HG03108 (cell line): ENCODE measurements around the gene SEMA5B.

Experiments
- ATAC-seq: cut with Tn5 transposase; IDR thresholded peaks from one replicate; pipeline ENCODE4 v1.9.1; 2021; ENCODE audit warnings: moderate library complexity; ENCODE audit not compliant: unreplicated experiment

The SEMA5B gene

GRCh38 chr3:123060054-123060453 lies 32.5 kb upstream of the SEMA5B start:
- ATAC-seq = no peak

DNA sequence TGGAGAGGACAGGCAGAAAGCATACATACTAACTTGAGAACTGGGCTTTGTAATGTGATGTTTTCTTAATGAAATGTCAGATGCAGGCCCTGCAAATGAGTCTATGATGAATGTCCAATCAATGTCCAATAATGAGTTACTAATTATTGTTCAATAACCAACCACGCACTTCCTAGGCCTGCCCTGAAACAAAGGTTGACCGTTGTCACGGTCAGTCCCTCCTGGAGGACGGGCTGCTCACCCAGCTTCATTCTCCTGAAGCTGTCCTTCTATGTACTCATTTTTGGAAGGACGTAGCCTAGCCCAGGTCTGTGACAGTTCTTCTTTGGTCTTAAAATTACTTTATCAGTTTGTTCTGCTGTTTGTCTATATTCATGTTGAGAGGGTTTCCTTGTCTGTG lies 30.9 kb upstream of the SEMA5B start:
- no peak for ATAC-seq

- no peak for ATAC-seq
These were observed 27.8 kb upstream of the SEMA5B start for GRCh38 chr3:123055352-123055751.

- no peak for ATAC-seq
These were observed 27.4 kb upstream of the SEMA5B start for GRCh38 chr3:123054931-123055330.

GRCh38 chr3:123054109-123054778 lies 26.7 kb upstream of the SEMA5B start:
- ATAC-seq = no peak

DNA sequence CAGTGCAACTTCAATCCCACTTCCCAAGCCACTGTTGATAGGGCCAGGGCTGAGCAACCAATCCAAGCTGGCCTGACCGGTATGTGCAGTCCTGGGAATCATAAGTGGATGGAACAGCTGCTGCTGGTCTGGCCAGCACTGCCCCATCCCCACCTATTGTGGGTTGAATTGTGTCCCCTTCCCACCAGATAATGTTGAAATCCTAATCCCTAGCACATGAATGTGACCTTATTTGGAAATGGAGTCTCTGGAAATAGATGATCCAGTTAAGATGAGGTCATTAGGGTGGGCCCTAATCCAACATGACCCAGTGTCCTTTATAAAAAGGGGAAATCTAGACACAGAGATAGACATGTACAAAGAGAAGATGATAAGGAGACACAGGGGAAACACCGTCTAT lies 25.5 kb upstream of the SEMA5B start:
- ATAC-seq = no peak

DNA sequence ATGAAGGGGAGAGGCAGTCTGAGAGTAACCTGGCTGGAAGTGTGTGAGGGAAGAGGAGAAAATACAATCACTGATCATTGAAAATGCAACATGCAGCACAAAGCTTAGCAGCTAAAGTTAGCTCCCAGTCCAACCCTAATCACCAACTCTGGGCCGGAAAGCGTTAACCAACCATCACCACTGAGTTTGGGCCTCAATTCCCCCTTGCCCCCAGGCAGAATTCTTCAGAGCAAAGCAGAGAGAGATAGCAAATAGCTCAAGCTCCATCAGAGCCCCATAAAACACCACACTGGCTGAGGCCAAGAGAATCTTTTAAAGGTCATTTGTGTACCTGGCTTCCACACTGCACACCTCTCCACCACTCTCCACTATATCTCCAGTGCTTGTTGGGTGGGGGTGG lies 23.1 kb upstream of the SEMA5B start:
- no peak for ATAC-seq

DNA sequence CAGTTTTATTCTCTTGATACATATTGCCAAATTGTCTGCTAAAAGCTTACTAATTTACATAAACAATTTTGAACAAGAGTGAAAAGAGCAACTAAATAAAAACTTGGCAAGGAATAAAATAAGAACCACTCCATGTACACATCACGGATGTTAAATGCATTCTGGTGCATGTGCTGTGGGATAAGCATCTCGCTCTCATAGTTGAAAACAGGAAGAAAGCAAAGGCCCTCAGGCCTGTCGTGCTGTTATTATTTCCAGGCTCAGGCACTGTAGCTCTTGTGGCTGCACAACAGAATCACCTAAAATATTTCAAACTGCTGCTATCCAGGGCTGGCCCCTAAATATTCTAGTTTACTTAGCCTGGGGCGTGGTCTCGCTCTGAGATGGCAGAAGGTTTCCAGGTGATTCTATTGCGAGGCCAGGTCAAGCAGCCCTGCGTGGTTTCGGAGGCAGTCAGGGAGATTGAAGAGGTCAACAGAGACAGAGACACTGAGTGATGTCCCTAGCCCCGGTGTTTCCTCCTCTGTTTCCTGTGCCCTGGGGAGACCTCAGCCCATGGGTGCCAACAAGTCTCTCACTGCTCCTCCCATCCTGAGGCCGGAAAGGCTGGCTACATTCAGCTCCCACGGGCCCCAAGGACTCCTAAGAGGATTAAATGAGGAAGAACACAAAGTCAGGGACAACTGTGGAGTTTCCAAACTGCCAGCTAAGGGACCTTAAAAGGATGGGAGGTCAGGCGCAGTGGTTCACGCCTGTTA lies 21.1 kb upstream of the SEMA5B start:
- no peak for ATAC-seq

DNA sequence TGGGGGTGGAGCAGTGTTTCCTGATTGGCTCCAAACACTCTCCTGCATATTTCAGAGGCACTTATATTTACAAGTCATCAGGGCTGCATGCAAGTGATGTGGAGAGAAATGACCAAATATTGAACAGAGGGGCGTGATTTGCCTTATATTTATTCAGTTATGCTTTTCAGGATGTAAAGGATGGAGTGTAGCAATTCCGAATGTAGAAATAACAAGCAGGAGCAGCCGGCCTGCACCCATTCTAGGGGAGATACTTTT lies 19.4 kb upstream of the SEMA5B start:
- ATAC-seq = no peak

GRCh38 chr3:123046262-123047061 lies 18.9 kb upstream of the SEMA5B start:
- no peak for ATAC-seq

DNA sequence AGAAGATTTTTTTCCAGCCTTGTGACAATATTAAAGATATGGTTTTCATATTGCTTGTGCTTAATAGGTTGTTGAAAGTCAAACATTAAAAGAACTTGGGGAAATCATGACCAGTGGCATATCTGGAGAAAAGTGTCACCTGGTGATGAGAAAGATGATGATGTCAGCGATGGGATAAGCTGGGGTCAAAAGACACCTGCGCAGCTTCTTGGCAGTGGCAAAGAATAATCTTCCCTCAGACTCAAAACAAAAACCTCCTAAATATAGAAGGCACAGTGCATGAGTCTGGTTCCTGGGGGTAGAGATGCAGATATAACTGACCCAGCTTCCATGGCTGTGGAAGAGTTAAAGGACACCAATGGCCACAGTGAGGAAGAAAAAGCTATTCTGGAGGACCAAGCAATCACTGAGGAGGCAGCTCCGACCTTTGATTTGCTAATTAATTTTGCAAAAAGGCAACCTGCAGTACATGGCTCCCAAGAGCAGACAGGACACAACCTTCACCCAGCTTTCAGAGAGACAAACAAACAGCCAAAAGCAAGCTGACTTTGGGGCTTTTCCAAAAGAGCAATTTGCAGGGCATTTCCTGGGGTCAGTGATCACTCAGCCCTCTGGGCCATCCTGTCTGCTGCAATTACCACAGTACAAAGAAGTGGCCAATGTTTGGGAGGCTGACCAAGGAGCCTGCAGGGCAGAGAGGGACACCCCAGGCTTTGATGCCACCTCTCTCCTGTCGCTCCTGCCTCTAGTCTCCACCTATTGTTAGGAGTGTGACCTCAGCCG lies 17.6 kb upstream of the SEMA5B start:
- ATAC-seq = no peak

DNA sequence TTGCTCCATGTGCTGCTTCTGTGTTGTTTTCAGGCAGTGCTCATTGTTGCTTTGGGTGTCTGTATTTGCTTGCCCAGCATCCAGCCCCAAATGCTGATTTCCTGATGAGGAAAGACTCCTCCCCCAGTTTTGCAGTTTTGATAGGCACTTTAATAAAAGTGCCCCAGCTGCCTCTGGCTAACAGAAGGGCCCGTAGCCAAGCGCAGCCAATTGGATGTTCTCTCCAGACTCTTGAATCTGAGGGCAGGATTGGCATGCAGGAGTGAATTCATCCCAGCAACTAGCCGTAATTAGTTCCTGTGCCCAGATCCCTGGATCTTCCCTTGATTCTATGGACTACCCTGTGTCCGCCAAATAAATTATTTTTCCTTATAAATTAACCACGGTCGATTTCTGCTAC lies 14.8 kb upstream of the SEMA5B start:
- no peak for ATAC-seq

DNA sequence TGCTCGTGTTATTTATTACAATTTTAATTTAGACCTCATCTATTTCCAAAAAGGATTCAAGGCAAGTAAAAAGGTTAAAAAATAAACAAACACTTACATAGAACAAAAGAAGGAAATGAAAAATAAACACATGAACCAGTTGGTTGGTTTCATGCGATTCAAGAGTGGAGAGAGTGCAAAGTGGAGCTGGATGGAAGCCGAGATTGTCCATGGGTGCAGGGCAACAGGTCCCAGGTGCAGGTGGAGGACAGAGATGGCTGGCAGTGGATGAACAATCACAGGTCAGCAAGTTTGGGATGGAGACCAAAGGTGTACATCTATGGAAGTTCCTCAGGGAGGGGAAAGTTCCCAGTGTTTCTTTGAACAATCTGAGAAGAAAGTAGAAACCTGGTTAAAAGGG lies 11.6 kb upstream of the SEMA5B start:
- no peak for ATAC-seq

GRCh38 chr3:123038751-123039150 lies 11.2 kb upstream of the SEMA5B start:
- no peak for ATAC-seq

GRCh38 chr3:123037015-123037375 lies 9.4 kb upstream of the SEMA5B start:
- ATAC-seq = no peak

DNA sequence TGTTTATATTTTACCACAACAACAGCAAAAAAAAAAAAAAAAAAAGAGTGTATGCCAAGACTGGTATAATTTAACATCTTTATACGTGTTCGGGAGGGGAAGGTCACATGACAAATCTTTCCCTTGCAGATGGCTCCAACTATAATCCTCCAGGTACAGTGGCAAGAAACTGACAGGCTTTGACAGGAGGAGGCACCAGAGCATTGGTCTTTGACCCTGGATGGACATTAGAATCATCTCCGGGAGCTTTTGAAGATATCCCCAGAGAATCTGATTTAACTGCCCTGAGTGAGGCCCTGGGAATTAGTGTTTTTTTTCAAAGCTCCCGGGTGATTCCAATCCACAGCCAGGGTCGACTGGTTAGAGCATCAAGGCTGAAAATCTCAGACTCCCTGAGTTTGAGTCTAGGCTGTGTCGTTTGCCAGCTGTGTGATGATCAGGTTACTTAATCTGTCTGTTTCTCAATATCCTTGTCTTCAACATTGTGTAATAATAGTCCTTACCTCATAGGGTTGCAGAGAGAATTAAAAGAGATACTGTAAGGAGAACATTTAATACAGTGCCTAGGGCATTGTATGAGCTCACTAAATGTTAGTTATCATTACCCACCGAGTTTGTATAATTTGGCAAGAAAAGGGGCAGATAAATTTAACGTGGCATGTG lies 8.9 kb upstream of the SEMA5B start:
- no peak for ATAC-seq

- ATAC-seq = no peak
These were observed 7.4 kb upstream of the SEMA5B start for GRCh38 chr3:123034996-123035395.

- no peak for ATAC-seq
These were observed 6.6 kb upstream of the SEMA5B start for GRCh38 chr3:123034120-123034519.

DNA sequence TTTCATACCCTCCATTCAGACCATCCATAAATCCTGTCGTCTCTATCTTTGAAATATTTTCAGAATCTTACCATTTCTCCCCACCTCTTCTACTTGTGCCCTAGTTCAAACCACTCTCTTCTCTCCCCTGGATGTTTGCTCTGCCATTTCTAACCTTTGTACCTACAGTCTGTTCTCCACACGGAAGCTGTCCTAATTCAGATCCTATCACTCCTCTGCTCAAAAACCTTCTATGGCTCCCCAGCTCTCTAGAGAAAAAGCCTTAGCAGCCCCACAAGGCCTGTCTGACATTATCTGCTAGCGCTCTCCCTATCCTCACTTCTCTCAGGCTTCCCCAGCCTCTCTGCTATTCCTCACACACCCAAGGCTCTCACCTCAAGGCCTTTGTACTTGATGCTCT lies 4.5 kb upstream of the SEMA5B start:
- ATAC-seq = no peak

GRCh38 chr3:123031051-123031450 lies 3.5 kb upstream of the SEMA5B start:
- no peak for ATAC-seq

GRCh38 chr3:123028233-123028828 lies 768 bp upstream of the SEMA5B start:
- ATAC-seq = no peak
